Memory B cell (primary cell): ENCODE data around the gene C6orf136.

Experiments used
- ATAC-seq: fragments of 150-1000 bp; cut with Tn5 transposase; 2 replicates; pipeline ENCODE4 v1.10.0; 2021; ENCODE audit warnings: low read depth, mild to moderate bottlenecking, moderate library complexity
- DNase-seq, 2 donors: peaks; one replicate each; pipeline ENCODE4 v3.0.0; 2022; ENCODE audit warnings: low spot score in 2 of 2
- H3K27ac Mint-ChIP-seq: one replicate; pipeline ENCODE4 v1.8.0; 2022; ENCODE audit warnings: mild to moderate bottlenecking, moderate library complexity, mixed read lengths
- H3K27me3 Mint-ChIP-seq: one replicate; pipeline ENCODE4 v1.8.0; 2022; ENCODE audit warnings: mixed read lengths
- H3K36me3 Mint-ChIP-seq: one replicate; pipeline ENCODE4 v1.8.0; 2022; ENCODE audit warnings: mild to moderate bottlenecking, mixed read lengths
- H3K4me1 Mint-ChIP-seq: one replicate; pipeline ENCODE4 v1.8.0; 2022; ENCODE audit warnings: mixed read lengths
- H3K4me3 Mint-ChIP-seq: one replicate; pipeline ENCODE4 v1.8.0; 2022; ENCODE audit warnings: mild to moderate bottlenecking, moderate library complexity, mixed read lengths
- H3K9me3 Mint-ChIP-seq: one replicate; pipeline ENCODE4 v1.8.0; 2022; ENCODE audit warnings: mixed read lengths

The C6orf136 gene

GRCh38 chr6:30612687-30613248 is 34.2 kb upstream of the C6orf136 start:
- Mint-ChIP-seq H3K36me3 (peaks cover 30% of the 10 kb centered on the region), H3K4me1 (peaks cover 41% of the 10 kb centered on the region), H3K9me3 (no peaks in the 10 kb centered on the region), H3K4me3 (no peak overlapping the region), H3K27me3 (no peaks in the 10 kb centered on the region), H3K27ac (peak overlapping the region; percentile 100)
- DNase-seq (no peak), ATAC-seq (no peak)

GRCh38 chr6:30613251-30614043 is 33.5 kb upstream of the C6orf136 start:
- DNase-seq = no peak
- no peak for ATAC-seq
- Mint-ChIP-seq H3K36me3 (peaks cover 29% of the 10 kb centered on the region), H3K4me1 (peaks cover 43% of the 10 kb centered on the region), H3K4me3 (peak overlapping the region; percentile 36), H3K9me3 (no peaks in the 10 kb centered on the region), H3K27ac (peak overlapping the region; percentile 100), H3K27me3 (no peaks in the 10 kb centered on the region)

- Mint-ChIP-seq H3K27me3 (no peaks in the 10 kb centered on the region), H3K27ac (peak overlapping the region; percentile 100), H3K36me3 (peaks cover 23% of the 10 kb centered on the region), H3K9me3 (no peaks in the 10 kb centered on the region), H3K4me1 (peaks cover 42% of the 10 kb centered on the region), H3K4me3 (peak overlapping the region; percentile 92)
- DNase-seq (no peak), ATAC-seq (no peak)
Measured at GRCh38 chr6:30614044-30614842, 32.7 kb upstream of the C6orf136 start.

- H3K27me3 Mint-ChIP-seq = no peaks in the 10 kb centered on the region
- peak overlapping the region; percentile 100 for H3K27ac Mint-ChIP-seq
- H3K4me1 Mint-ChIP-seq = peaks cover 38% of the 10 kb centered on the region
- peak; percentile 63 to 87 for DNase-seq
- ATAC-seq = peak; percentile 60
- peaks cover 26% of the 10 kb centered on the region for H3K36me3 Mint-ChIP-seq
- H3K9me3 Mint-ChIP-seq = no peaks in the 10 kb centered on the region
- peak overlapping the region; percentile 92 for H3K4me3 Mint-ChIP-seq
Measured at GRCh38 chr6:30614843-30615218, 32.1 kb upstream of the C6orf136 start.

- Mint-ChIP-seq H3K27ac (peak overlapping the region; percentile 100), H3K27me3 (no peaks in the 10 kb centered on the region), H3K4me1 (peaks cover 36% of the 10 kb centered on the region), H3K36me3 (peaks cover 27% of the 10 kb centered on the region), H3K9me3 (no peaks in the 10 kb centered on the region), H3K4me3 (peak overlapping the region; percentile 92)
- ATAC-seq = no peak
- DNase-seq = peak; percentile 48 to 49
Measured at GRCh38 chr6:30615219-30615957, 31.5 kb upstream of the C6orf136 start.

GRCh38 chr6:30615958-30616810 is 30.7 kb upstream of the C6orf136 start:
- Mint-ChIP-seq H3K4me1 (peaks cover 31% of the 10 kb centered on the region), H3K27ac (peak overlapping the region; percentile 100), H3K9me3 (no peaks in the 10 kb centered on the region), H3K36me3 (peaks cover 27% of the 10 kb centered on the region), H3K27me3 (no peaks in the 10 kb centered on the region), H3K4me3 (peak overlapping the region; percentile 92)
- DNase-seq (peak; percentile 48 to 52), ATAC-seq (no peak)

- Mint-ChIP-seq H3K9me3 (no peaks in the 10 kb centered on the region), H3K4me1 (peaks cover 23% of the 10 kb centered on the region), H3K4me3 (peak within 1 kb of the TSS; percentile 92), H3K27ac (peak within 1 kb of the TSS; percentile 100), H3K36me3 (peaks cover 29% of the 10 kb centered on the region), H3K27me3 (no peaks in the 10 kb centered on the region)
- ATAC-seq = peak; percentile 71
- DNase-seq = peak in 1 of 2 donors; percentile 98
Measured at GRCh38 chr6:30616811-30617564, 29.9 kb upstream of the C6orf136 start, which contains the start of gene PPP1R10. PPP1R10 (minus strand) TSS chr6:30617243; CDS start chr6:30609944, 7,299 bp downstream.

GRCh38 chr6:30617565-30618269 is 29.2 kb upstream of the C6orf136 start, which contains the start of gene MRPS18B:
MRPS18B (plus strand) TSS chr6:30617840; CDS start chr6:30617866, 26 bp downstream.
- Mint-ChIP-seq H3K36me3 (peaks cover 32% of the 10 kb centered on the region), H3K27ac (peak within 1 kb of the TSS; percentile 100), H3K27me3 (no peaks in the 10 kb centered on the region), H3K4me1 (peaks cover 22% of the 10 kb centered on the region), H3K4me3 (peak within 1 kb of the TSS; percentile 92), H3K9me3 (no peaks in the 10 kb centered on the region)
- peak; percentile 93 to 95 for DNase-seq
- peak; percentile 72 for ATAC-seq

GRCh38 chr6:30618270-30618797 is 28.6 kb upstream of the C6orf136 start:
- no peak for DNase-seq
- Mint-ChIP-seq H3K9me3 (no peaks in the 10 kb centered on the region), H3K36me3 (peaks cover 33% of the 10 kb centered on the region), H3K4me3 (peak overlapping the region; percentile 92), H3K4me1 (peaks cover 18% of the 10 kb centered on the region), H3K27ac (peak overlapping the region; percentile 100), H3K27me3 (no peaks in the 10 kb centered on the region)
- no peak for ATAC-seq

- ATAC-seq (no peak), DNase-seq (no peak)
- H3K36me3 Mint-ChIP-seq = peaks cover 35% of the 10 kb centered on the region
- peaks cover 11% of the 10 kb centered on the region for H3K4me1 Mint-ChIP-seq
- no peak overlapping the region for H3K27ac Mint-ChIP-seq
- no peaks in the 10 kb centered on the region for H3K27me3 Mint-ChIP-seq
- peak overlapping the region; percentile 92 for H3K4me3 Mint-ChIP-seq
- no peaks in the 10 kb centered on the region for H3K9me3 Mint-ChIP-seq
Measured at GRCh38 chr6:30619561-30619960, 27.4 kb upstream of the C6orf136 start.

GRCh38 chr6:30625511-30625910 is 21.4 kb upstream of the C6orf136 start:
- Mint-ChIP-seq H3K4me3 (peak overlapping the region; percentile 64), H3K36me3 (peaks cover 20% of the 10 kb centered on the region), H3K27me3 (no peaks in the 10 kb centered on the region), H3K9me3 (no peaks in the 10 kb centered on the region), H3K4me1 (peaks cover 19% of the 10 kb centered on the region), H3K27ac (peak overlapping the region; percentile 52)
- no peak for ATAC-seq
- DNase-seq = no peak
